Measurements from ENCODE around the gene WEE2.
"Not testable (repeated sequence)": the region's sequence is repeated elsewhere in the genome, so short reads cannot be mapped to it uniquely, and the experiment has no call there.

WEE2 gene

GRCh38 chr7:141712603-141713255 is 4.6 kb downstream of the WEE2 start:
- no peak for DNase-seq (ENCODE audit: low read depth in 2 of 3, low spot score in 2 of 3)

GRCh38 chr7:141713890-141714289 is 5.7 kb downstream of the WEE2 start:
- no peak for DNase-seq (ENCODE audit: low read depth in 2 of 3, low spot score in 2 of 3)

- DNase-seq (ENCODE audit: low read depth in 2 of 3, low spot score in 2 of 3): no peak
Measured at GRCh38 chr7:141714571-141714970, 6.4 kb downstream of the WEE2 start.

DNA sequence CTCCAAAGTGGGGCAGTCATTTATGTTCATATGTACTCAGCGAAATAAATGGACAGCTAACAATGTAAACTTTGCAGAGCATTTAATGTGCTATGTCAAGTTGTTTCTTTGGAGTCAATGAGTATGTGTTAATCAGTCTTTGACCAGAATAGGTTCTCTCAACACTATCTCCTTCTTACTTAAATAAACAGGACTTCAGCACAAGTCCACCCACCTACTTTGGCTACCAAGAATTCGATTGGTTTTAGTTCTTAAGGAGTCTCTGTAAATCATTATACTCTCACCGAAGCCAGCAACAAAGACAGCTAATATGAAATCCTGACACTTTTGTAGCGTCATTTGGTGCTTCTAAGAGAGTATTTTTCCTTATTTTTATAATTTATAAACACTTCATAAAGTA is 6.9 kb downstream of the WEE2 start:
- no peak for DNase-seq (ENCODE audit: low read depth in 2 of 3, low spot score in 2 of 3)

- no peak for DNase-seq (ENCODE audit: low read depth in 2 of 3, low spot score in 2 of 3)
Measured at GRCh38 chr7:141715794-141716689, 7.9 kb downstream of the WEE2 start.

DNA sequence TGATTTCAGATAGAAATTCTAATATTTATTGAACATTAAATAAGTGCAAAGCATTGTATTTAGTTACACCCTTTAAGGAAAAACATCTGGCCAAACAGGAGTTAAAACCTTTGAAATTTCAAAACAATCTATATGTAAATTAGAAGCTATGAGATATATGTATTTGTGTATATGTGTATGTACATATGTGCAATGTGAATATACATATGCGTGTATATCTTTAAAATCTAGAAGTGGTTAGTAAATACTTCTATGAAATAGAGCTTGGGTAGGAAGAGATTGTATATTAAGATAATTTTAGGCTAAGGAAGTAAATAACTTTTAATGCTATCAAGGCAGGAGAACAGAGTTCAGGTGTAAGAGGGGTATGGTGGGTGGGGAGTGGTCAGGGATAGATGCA is 9.3 kb downstream of the WEE2 start:
- no peak for DNase-seq (ENCODE audit: low read depth in 2 of 3, low spot score in 2 of 3)

DNA sequence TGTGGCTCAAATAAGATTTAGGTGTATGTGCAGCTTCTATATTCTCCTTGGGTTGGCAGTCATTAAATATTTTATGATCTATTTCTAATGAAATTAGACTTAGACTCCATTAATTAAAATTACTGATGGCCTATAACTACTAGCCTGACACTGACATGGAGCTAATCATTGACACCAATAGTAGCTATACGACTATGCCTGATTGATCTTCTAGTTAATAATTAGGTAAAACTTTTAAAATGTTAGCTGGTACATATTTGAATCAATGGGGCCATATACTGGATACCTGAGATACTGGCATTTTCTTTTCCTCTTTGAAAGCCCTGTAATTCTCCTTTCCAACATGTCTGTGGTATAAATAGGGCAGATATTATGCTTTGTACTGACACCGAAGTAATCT is 14.4 kb downstream of the WEE2 start:
- DNase-seq (ENCODE audit: low read depth in 2 of 3, low spot score in 2 of 3): no peak

DNA sequence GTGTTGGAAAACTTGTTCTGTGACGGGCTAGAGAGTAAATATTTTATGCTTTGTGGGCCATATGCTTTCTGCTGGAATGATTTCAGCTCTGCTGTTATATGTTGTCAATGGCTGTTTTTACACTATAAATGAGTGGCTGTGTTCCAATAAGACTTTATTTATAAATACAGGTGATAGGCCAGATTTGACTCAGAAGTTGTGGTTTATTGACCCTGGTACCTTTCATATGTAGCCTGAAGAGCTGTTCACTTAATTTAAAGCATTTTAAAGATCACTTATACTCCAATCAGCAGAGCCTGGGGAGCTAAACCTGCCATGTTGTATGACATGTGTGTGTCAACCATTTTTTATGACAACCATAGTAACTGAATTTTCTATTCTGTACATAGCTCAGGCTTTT is 20.9 kb downstream of the WEE2 start:
- DNase-seq (ENCODE audit: low read depth in 2 of 3, low spot score in 2 of 3): no peak

DNA sequence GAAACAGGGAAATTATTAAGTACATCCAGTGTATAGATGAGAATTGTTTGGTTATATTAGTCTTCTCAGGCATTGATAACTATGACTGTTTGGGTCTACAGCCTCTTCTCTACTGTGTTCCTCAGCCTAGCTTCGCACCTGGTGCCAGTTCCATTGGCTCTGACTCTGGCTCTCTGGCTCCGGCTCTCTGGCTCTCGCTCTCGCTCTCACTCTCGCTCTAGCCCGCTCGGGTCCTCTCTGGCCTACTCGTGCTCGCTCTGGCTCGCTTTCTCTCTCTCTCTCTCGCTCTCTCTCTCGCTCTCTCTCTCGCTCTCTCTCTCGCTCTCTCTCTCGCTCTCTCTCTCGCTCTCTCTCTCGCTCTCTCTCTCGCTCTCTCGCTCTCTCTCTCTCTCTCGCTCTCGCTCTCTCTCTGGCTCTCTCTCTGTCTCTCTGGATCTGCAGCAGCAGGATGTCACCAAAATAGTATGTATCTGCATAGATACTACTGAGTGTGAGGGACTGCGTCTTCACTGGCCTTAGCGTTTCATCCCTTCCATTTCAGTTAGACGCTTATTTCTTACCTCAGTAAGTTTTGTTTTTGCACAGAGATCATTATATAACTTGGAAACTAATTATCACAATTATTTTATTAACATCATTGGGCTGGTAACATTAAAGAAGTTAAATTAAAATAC is 23.5 kb downstream of the WEE2 start:
- DNase-seq (ENCODE audit: low read depth in 2 of 3, low spot score in 2 of 3): no peak

DNA sequence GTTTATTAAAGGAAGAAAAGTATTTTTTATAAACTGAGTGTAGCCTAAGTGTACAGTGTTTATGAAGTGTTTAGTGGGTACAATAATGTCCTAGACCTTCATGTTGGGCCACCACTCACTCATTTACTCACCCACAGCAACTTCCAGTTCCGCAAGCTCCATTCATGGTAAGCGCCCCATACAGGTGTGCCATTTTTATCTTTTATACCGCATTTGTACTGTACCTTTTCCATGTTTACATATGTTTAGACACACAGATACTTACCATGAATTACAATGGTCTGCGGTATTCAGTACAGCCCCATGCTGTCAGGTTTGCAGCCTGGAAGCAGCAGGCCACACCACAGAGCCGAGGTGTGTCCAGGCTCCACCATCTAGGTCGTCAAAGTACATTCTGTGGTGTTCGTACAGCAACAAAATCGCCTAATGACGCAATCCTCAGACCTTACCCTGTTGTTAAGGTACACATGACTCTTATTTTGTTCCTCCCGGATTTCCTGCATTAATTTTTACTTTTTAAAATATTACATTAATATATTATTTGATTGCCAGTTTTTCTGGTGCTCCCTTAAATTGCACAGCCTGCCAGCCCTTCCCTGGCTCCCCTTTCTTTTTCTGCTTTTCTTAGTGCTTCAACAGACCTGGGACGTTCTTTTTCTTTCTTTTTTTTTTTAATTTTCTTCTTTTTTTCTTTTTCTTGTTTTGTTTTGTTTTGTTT is 29.1 kb downstream of the WEE2 start:
- no peak for DNase-seq (ENCODE audit: low read depth in 2 of 3, low spot score in 2 of 3)

GRCh38 chr7:141737836-141738591 is 29.9 kb downstream of the WEE2 start, which contains the start of gene SSBP1:
SSBP1 (plus strand) TSS chr7:141738358; CDS start chr7:141739167, 809 bp downstream.
- DNase-seq (ENCODE audit: low read depth in 2 of 3, low spot score in 2 of 3): peak; percentile 68 to 81 (median 79)

DNA sequence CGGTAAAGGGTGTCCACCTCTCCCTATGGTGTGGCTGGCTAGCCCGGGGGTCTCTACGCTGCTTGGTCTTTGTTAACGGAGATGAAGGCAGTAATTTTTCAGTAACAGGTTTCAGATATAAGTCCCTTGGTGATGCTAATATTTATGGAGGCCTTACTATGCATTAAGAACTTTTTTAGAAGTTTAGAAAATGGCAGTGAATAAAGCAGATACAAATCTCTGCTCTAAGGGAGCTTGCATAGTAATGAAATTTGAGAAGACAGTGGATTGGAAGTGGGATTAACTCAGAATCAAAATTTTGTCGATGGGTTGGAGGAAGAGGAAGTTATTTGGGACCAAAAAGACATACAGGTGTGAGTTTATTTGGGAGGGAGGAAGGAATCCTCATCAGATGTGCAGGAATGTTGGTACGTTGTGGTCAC is 30.4 kb downstream of the WEE2 start:
- DNase-seq (ENCODE audit: low read depth in 2 of 3, low spot score in 2 of 3): no peak

- DNase-seq (ENCODE audit: low read depth in 2 of 3, low spot score in 2 of 3): no peak
Measured at GRCh38 chr7:141739250-141739649, 31.1 kb downstream of the WEE2 start.

DNA sequence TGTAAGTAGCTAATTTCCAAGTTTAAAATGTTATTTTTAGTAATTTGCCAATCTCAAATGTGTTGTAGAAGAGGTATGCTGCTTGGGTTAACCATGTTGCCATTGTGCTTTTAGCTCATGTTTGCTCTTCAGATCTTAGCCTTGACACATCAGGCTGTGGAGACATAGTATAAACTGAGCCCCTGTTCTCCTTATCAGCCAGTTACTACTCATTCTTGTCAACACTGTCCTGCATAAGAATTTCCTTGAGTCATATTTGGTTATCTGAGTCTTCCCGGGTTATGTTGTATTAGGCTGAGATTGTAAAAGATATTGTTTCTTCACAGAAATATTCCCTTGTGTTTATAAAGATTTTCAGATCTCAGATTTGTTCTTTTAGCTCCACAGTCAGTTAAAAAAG is 34.1 kb downstream of the WEE2 start:
- DNase-seq (ENCODE audit: low read depth in 2 of 3, low spot score in 2 of 3): no peak

DNA sequence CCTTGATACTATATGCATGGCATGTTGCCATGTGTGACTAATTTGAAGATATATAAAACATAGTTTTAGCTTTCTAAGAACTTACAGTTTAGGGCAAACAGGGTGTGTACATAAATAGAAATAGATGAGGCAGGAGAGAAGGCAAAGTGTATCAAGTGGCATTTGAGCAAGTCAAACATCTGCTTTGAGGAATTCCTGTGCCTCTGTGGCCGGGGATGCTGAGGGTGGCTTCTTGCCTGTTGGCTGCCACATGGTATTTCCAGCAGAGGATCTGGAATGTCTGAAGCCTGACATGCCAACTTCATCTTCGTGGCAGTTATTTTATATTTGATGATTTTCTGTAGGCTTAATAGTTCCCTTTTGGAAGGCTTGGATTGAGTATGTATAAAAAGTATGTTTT is 36.0 kb downstream of the WEE2 start:
- no peak for DNase-seq (ENCODE audit: low read depth in 2 of 3, low spot score in 2 of 3)

DNA sequence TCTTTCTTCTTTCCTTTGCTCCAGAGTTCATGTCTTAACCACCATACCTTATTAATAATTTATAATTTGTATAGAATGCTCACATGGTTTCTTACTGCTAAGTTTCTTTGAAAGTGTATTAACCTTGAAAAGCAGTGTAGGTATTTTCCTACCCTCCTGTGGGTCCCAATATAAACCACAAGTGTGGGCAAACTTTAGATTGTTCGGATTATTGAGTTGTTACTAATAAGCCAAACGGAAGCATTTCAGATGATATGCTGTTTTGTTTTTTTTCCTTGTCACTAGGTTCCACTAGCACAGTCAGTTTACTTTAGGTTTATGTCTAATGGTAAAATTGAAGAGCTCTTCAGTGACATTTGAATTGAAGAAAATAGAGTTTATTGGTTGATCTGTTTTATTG is 40.2 kb downstream of the WEE2 start:
- DNase-seq (ENCODE audit: low read depth in 2 of 3, low spot score in 2 of 3): no peak

- not testable (repeated sequence) for DNase-seq (ENCODE audit: low read depth in 2 of 3, low spot score in 2 of 3)
Measured at GRCh38 chr7:141751904-141752303, 43.8 kb downstream of the WEE2 start.

DNA sequence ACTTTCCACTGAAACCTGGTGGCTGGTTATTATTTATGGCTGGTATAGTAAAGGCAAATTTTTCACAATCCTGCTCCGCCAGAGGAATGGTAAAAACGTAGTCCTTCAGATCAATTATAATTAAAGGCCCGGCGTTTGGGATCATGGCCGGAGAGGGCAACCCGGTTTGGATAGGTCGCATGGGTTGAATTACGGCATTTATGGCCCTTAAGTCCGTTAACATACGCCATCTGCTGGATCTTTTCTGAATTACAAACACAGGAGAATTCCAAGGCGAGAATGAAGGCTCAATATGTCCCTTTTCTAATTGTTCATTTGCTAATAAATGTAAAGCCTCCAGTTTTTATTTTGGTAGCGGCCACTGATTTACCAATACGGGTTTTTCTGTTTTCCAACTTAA is 44.5 kb downstream of the WEE2 start:
- no peak for DNase-seq (ENCODE audit: low read depth in 2 of 3, low spot score in 2 of 3)

- no peak for DNase-seq (ENCODE audit: low read depth in 2 of 3, low spot score in 2 of 3)
Measured at GRCh38 chr7:141754939-141755338, 46.8 kb downstream of the WEE2 start.

DNA sequence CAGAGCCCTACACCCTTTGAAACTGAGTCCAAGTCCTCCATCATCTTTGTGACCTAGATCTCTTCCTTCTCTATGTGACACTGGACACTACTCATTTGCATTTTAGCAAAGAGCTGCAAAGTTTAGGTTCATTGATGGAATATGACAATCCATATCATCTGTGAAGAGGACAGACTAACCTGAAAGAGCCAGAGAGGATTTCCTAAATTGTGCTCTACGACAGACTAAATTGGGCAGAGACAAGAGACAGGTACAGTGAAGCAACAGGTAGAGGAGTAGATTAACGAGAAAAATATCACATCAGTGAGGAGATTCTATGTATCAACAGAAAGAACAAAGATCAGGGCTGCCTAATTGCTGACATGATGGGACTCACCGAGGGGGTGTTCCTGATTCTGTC is 55.6 kb downstream of the WEE2 start, which contains the start of gene TAS2R3:
TSS of gene TAS2R3 (plus strand) at position 301 of the 400 bp plus-strand sequence. CDS start at position 363, 62 bp downstream.
- no peak for DNase-seq (ENCODE audit: low read depth in 2 of 3, low spot score in 2 of 3)
